ENCODE results near the gene JMJD1C.

DNA sequence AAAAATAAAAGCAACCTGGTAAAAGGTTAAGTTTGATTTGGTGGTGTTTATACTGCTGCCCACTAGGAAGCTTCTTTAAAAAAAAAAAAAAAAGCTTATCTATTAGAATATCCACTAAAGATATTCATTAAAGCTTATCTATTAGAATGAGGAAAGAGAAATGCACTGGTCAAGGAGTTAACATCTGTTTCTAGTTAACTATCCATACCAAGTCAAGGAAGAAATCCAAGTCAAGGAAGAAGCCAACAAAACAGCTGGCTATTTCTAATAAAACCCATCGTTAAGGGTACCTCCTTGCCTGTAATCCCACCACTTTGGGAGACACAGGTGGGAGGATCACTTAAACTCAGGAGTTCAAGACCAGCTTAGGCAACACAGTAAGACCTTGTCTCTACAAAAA is 82.6 kb downstream of the JMJD1C start:
- TF ChIP-seq CTCF (IDR thresholded peaks at IDR 0.05) (no peak), POLR2A (IDR thresholded peaks at IDR 0.05) (no peak), POLR2AphosphoS5 (IDR thresholded peaks at IDR 0.05; ENCODE audit: insufficient read depth in 1 of 2, low read depth in 1 of 2) (no peak)
